ENCODE data around the gene KDM4B. TPM values are rescaled to one million over a fixed set of nuclear protein-coding genes. Genes with fewer than 3 reads are reported as not detected.

The KDM4B gene
- total and polyA plus RNA-seq, 9 of the 15 experiments (the other 6 are each of a cell fraction or from before 2014, with no cell fraction given) = 0.21 to 29.9 (median 7.3) TPM

DNA sequence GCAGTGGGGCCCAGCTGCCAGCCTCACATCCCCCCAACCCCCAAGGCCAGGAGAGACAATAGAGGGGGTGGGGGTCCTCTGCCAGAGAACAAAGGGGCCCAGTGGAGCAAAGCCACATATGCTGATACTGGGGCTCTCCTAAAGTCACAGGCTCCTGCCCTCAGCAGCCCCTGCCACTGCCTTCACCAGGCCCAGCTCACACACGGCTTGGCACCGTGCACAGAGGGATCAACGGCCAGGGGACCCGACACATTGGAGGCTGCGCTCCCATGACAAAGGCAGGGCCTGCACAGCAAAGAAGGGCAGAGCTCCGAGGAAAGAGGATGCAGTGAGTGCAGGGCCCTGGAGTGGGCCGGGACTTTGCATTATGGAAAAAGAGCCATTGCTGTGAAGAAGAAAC lies 146.4 kb downstream of the KDM4B start:
- POLR2A ChIA-PET = interaction anchor here (0.7 to 2.0 kb wide), 2 partner anchors 10 to 346 kb away, joined by 3 to 6 read pairs; no protein-coding TSS in a partner anchor
- Histone ChIP-seq H3K79me2 (ENCODE audit: control insufficient read depth, insufficient read depth, low read length) (no peaks in the 10 kb centered on the region), H3K27ac (ENCODE audit: extremely low read depth, low read depth, low read length) (no peak overlapping the region), H3K27me3 (ENCODE audit: control insufficient read depth in 2 of 2, insufficient read depth in 2 of 2, low read length in 2 of 2) (no peaks in the 10 kb centered on the region), H3K4me3 (no peak overlapping the region), H4K20me1 (replicated peaks; ENCODE audit: control insufficient read depth, insufficient read depth, low read length) (0 out of 2 replicates have a peak, but pooled peaks cover 7% of the 10 kb centered on the region), H2AFZ (ENCODE audit: low read depth, low read length) (no peak overlapping the region), H3K36me3 (ENCODE audit: control insufficient read depth, insufficient read depth, low read length) (peaks cover 23% of the 10 kb centered on the region; the same call in 1 of the 3 replicates), H3K4me2 (ENCODE audit: insufficient read depth, low read length) (no peak overlapping the region), H3K9me3 (replicated peaks; ENCODE audit: control insufficient read depth, insufficient read depth, low read depth, low read length) (no peaks in the 10 kb centered on the region), H3K4me1 (replicated peaks in 1 of 2; ENCODE audit: control insufficient read depth in 2 of 2, insufficient read depth in 2 of 2, low read length in 2 of 2) (peaks cover 0 to 30% of the 10 kb centered on the region in 2 experiments; a peak in 1 of 5 replicates), H3K9ac (ENCODE audit: insufficient read depth in 1 of 2, low read depth in 2 of 2, low read length in 2 of 2) (peak overlapping the region in 1 of 2 experiments; percentile 35; a peak in 1 of 4 replicates), H3K9me1 (ENCODE audit: control insufficient read depth, insufficient read depth, low read length) (no peaks in the 10 kb centered on the region)
- ATAC-seq (no peak), FAIRE-seq (no peak), DNase-seq (ENCODE audit: extremely low read depth in 1 of 4, low spot score in 3 of 4) (no peak)
- in situ Hi-C loops (cut with MboI) (no loop called here), intact Hi-C loops (cut with micrococcal nuclease) (no loop called here)
- 94% methylated on average over 7 of the region's 7 CpGs for WGBS (ENCODE audit: insufficient coverage, low coverage, missing lambda C conversion rate)
- BruUV-seq (replicated peaks) = no TSS peak
- CTCF ChIA-PET (ENCODE audit: low intra/inter-chr PET ratio) = no interaction called here
- TF ChIP-seq PHF21A (IDR thresholded peaks at IDR 0.05; ENCODE audit: borderline replicate concordance, low read depth) (no peak), NR4A1 (CRISPR knock-in tag; IDR thresholded peaks at IDR 0.05) (no peak), NR4A1 (tag; IDR thresholded peaks at IDR 0.05) (no peak), ZNF398 (CRISPR knock-in tag; IDR thresholded peaks at IDR 0.05) (no peak), PTBP1 (IDR thresholded peaks at IDR 0.05; ENCODE audit: low read depth, low read length) (no peak), ELF2 (CRISPR knock-in tag; IDR thresholded peaks at IDR 0.05) (no peak), SOX6 (IDR thresholded peaks at IDR 0.05) (no peak), STAG1 (CRISPR knock-in tag; IDR thresholded peaks at IDR 0.05; ENCODE audit: borderline replicate concordance) (no peak), ZKSCAN8 (CRISPR knock-in tag; IDR thresholded peaks at IDR 0.05) (no peak), PTTG1 (tag; IDR thresholded peaks at IDR 0.05; ENCODE audit: low read depth) (no peak)
- TF ChIP-seq, protein P1, sequence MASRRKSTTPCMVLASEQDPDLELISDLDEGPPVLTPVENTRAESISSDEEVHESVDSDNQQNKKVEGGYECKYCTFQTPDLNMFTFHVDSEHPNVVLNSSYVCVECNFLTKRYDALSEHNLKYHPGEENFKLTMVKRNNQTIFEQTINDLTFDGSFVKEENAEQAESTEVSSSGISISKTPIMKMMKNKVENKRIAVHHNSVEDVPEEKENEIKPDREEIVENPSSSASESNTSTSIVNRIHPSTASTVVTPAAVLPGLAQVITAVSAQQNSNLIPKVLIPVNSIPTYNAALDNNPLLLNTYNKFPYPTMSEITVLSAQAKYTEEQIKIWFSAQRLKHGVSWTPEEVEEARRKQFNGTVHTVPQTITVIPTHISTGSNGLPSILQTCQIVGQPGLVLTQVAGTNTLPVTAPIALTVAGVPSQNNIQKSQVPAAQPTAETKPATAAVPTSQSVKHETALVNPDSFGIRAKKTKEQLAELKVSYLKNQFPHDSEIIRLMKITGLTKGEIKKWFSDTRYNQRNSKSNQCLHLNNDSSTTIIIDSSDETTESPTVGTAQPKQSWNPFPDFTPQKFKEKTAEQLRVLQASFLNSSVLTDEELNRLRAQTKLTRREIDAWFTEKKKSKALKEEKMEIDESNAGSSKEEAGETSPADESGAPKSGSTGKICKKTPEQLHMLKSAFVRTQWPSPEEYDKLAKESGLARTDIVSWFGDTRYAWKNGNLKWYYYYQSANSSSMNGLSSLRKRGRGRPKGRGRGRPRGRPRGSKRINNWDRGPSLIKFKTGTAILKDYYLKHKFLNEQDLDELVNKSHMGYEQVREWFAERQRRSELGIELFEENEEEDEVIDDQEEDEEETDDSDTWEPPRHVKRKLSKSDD (conservative IDR thresholded peaks at IDR 0.05; ENCODE audit: low read length) = no peak
- TF ChIP-seq, protein P2, sequence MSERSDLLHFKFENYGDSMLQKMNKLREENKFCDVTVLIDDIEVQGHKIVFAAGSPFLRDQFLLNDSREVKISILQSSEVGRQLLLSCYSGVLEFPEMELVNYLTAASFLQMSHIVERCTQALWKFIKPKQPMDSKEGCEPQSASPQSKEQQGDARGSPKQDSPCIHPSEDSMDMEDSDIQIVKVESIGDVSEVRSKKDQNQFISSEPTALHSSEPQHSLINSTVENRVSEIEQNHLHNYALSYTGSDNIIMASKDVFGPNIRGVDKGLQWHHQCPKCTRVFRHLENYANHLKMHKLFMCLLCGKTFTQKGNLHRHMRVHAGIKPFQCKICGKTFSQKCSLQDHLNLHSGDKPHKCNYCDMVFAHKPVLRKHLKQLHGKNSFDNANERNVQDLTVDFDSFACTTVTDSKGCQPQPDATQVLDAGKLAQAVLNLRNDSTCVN (CRISPR knock-in tag; IDR thresholded peaks at IDR 0.05) = no peak
- TF ChIP-seq, protein P3, sequence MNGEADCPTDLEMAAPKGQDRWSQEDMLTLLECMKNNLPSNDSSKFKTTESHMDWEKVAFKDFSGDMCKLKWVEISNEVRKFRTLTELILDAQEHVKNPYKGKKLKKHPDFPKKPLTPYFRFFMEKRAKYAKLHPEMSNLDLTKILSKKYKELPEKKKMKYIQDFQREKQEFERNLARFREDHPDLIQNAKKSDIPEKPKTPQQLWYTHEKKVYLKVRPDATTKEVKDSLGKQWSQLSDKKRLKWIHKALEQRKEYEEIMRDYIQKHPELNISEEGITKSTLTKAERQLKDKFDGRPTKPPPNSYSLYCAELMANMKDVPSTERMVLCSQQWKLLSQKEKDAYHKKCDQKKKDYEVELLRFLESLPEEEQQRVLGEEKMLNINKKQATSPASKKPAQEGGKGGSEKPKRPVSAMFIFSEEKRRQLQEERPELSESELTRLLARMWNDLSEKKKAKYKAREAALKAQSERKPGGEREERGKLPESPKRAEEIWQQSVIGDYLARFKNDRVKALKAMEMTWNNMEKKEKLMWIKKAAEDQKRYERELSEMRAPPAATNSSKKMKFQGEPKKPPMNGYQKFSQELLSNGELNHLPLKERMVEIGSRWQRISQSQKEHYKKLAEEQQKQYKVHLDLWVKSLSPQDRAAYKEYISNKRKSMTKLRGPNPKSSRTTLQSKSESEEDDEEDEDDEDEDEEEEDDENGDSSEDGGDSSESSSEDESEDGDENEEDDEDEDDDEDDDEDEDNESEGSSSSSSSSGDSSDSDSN (IDR thresholded peaks at IDR 0.05; ENCODE audit: borderline replicate concordance in 1 of 2, low read depth in 2 of 2, low read length in 2 of 2) = no peak
